Left ventricle myocardium superior (tissue), 1 donor: ENCODE results near the gene OSTN. TPM values are rescaled to one million over a fixed set of nuclear protein-coding genes. Genes with fewer than 3 reads are reported as not detected.
"Not testable (repeated sequence)": the region's sequence is repeated elsewhere in the genome, so short reads cannot be mapped to it uniquely, and the experiment has no call there.

Source experiments
- ATAC-seq: fragments of 200-7000 bp; cut with Tn5 transposase; one replicate; pipeline ENCODE4 v1.9.1; 2020; ENCODE audit warnings: mild to moderate bottlenecking, moderate library complexity
- DNase-seq: peaks from one replicate; pipeline ENCODE4 v3.0.0-alpha.2; 2020
- intact Hi-C: fragments of 100-400 bp; cut with micrococcal nuclease; formaldehyde crosslinking; loops from one replicate; pipeline ENCODE4 v1.11.0; 2022
- total RNA-seq: library from RNA; stranded (reverse); fragmentation: NEBNext Ultra II Directional; extraction: Animal tissue kit (Norgen Biotek cat#: 25700); gene quantifications from one replicate; pipeline ENCODE4 v1.2.1, GENCODE V29; 2021
- donor health status: DM: no; HTN: yes; CAD: no; lungs with severe emphysema.

The OSTN gene
- total RNA-seq, 1 donor from 2014 or later: not detected

- intact Hi-C loops: no loop called here
- no peak for DNase-seq
- no peak for ATAC-seq
Measured at GRCh38 chr3:191259486-191259885, 60.4 kb downstream of the OSTN start.

- no peak for DNase-seq
- intact Hi-C loops: no loop called here
- ATAC-seq: no peak
Measured at GRCh38 chr3:191260431-191261303, 61.6 kb downstream of the OSTN start.

- intact Hi-C loops: no loop called here
- ATAC-seq: no peak
- no peak for DNase-seq
Measured at GRCh38 chr3:191261304-191261638, 62.2 kb downstream of the OSTN start.

- ATAC-seq: no peak
Measured at GRCh38 chr3:191262650-191263049, 63.6 kb downstream of the OSTN start.

GRCh38 chr3:191263365-191263764 is 64.3 kb downstream of the OSTN start:
- peak; percentile 43 for ATAC-seq
- DNase-seq: no peak
- intact Hi-C loops: no loop called here

More at GRCh38 chr3:191262650-191263049, 63.6 kb downstream of the OSTN start:
- DNase-seq: no peak
- intact Hi-C loops: no loop called here

GRCh38 chr3:191263850-191264249 is 64.8 kb downstream of the OSTN start:
- intact Hi-C loops: no loop called here
- ATAC-seq: no peak
- no peak for DNase-seq

GRCh38 chr3:191268737-191269136 is 69.7 kb downstream of the OSTN start:
- intact Hi-C loops: no loop called here
- ATAC-seq: no peak
- no peak for DNase-seq

GRCh38 chr3:191269289-191270085 is 70.4 kb downstream of the OSTN start:
- ATAC-seq: no peak
- intact Hi-C loops: no loop called here
- DNase-seq: no peak

GRCh38 chr3:191275244-191275643 is 76.2 kb downstream of the OSTN start:
- DNase-seq, intact Hi-C loops, ATAC-seq: not testable (repeated sequence)

- DNase-seq (no peak), ATAC-seq (no peak)
- intact Hi-C loops: no loop called here
Measured at GRCh38 chr3:191275751-191276150, 76.7 kb downstream of the OSTN start.

GRCh38 chr3:191280111-191280510 is 81.1 kb downstream of the OSTN start:
- DNase-seq (no peak), ATAC-seq (no peak)
- intact Hi-C loops: no loop called here

- intact Hi-C loops: no loop called here
- DNase-seq (no peak), ATAC-seq (no peak)
Measured at GRCh38 chr3:191280882-191281281, 81.8 kb downstream of the OSTN start.

GRCh38 chr3:191282251-191283185 is 83.5 kb downstream of the OSTN start:
- no peak for ATAC-seq
- no peak for DNase-seq
- intact Hi-C loops: no loop called here

- intact Hi-C loops: no loop called here
- ATAC-seq: no peak
Measured at GRCh38 chr3:191283400-191283799, 84.4 kb downstream of the OSTN start.

GRCh38 chr3:191290311-191291025 is 91.4 kb downstream of the OSTN start:
- ATAC-seq (no peak), DNase-seq (no peak)
- intact Hi-C loops: no loop called here

More at GRCh38 chr3:191283400-191283799, 84.4 kb downstream of the OSTN start:
- no peak for DNase-seq

GRCh38 chr3:191292243-191293015 is 93.4 kb downstream of the OSTN start:
- ATAC-seq: no peak
- DNase-seq: no peak
- intact Hi-C loops: no loop called here

GRCh38 chr3:191294291-191294690 is 95.2 kb downstream of the OSTN start:
- ATAC-seq: no peak
- intact Hi-C loops: no loop called here
- no peak for DNase-seq

- DNase-seq (no peak), ATAC-seq (no peak)
- intact Hi-C loops: no loop called here
Measured at GRCh38 chr3:191296041-191296541, 97.0 kb downstream of the OSTN start.
